Neuronal stem cell (in vitro differentiated cells): ENCODE data around the gene PAPPA2.

Experiments
- DNase-seq: peaks from one replicate; pipeline ENCODE4 v3.0.0-alpha.2; 2013; ENCODE audit warnings: low spot score
- H2AFZ ChIP-seq: one replicate; pipeline ENCODE4 v1.6.1; 2013; ENCODE audit warnings: mild to moderate bottlenecking, low read length, inconsistent platforms
- H2AK5ac ChIP-seq: 2 replicates; pipeline ENCODE4 v1.6.1; 2013; ENCODE audit warnings: low read depth, mild to moderate bottlenecking, inconsistent platforms, low read length, moderate library complexity, mixed read lengths
- H2BK120ac ChIP-seq: 2 replicates; pipeline ENCODE4 v1.6.1; 2013; ENCODE audit warnings: low read depth, mild to moderate bottlenecking, inconsistent platforms, low read length, moderate library complexity, mixed read lengths
- H2BK12ac ChIP-seq: one replicate; pipeline ENCODE4 v1.6.1; 2013; ENCODE audit warnings: low read length, inconsistent platforms
- H2BK15ac ChIP-seq: 2 replicates; pipeline ENCODE4 v1.6.1; 2013; ENCODE audit warnings: mild to moderate bottlenecking, low read length, inconsistent platforms, mixed read lengths
- H2BK5ac ChIP-seq: one replicate; pipeline ENCODE4 v1.6.1; 2013; ENCODE audit warnings: inconsistent platforms, mild to moderate bottlenecking, low read length, moderate library complexity
- H3K14ac ChIP-seq: one replicate; pipeline ENCODE4 v1.6.1; 2013; ENCODE audit warnings: low read length, inconsistent platforms
- H3K18ac ChIP-seq: 2 replicates; pipeline ENCODE4 v1.6.1; 2013; ENCODE audit warnings: low read length, inconsistent platforms
- H3K23ac ChIP-seq: 2 replicates; pipeline ENCODE4 v1.6.1; 2013; ENCODE audit warnings: low read depth, mild to moderate bottlenecking, mixed read lengths, low read length, inconsistent platforms; ENCODE audit not compliant: poor library complexity
- H3K27ac ChIP-seq: replicated peaks from 3 replicates; pipeline ENCODE4 v1.5.1; 2013; ENCODE audit warnings: low read length, inconsistent platforms
- H3K27me3 ChIP-seq, 3 experiments: 2 replicates each; pipeline ENCODE4 v1.6.1; 2013; ENCODE audit warnings: low read length in 3 of 3, mild to moderate bottlenecking in 2 of 3, inconsistent platforms in 1 of 3, low read depth in 1 of 3, mixed read lengths in 1 of 3, moderate library complexity in 1 of 3; ENCODE audit not compliant: control insufficient read depth in 3 of 3, insufficient read depth in 3 of 3
- H3K36me3 ChIP-seq, 2 donors: replicated peaks in 1 of 2; 2 replicates each; pipeline ENCODE4 v1.6.1; 2013; ENCODE audit warnings: low read length in 2 of 2; ENCODE audit not compliant: control insufficient read depth in 2 of 2, insufficient read depth in 2 of 2
- H3K4ac ChIP-seq: 2 replicates; pipeline ENCODE4 v1.6.1; 2013; ENCODE audit warnings: inconsistent platforms, mild to moderate bottlenecking, low read length, moderate library complexity
- H3K4me1 ChIP-seq, 2 donors: 1 replicate in 1 of 2; 2 replicates in 1 of 2; pipeline ENCODE4 v1.6.1; 2013; ENCODE audit warnings: low read length in 2 of 2, low read depth in 1 of 2; ENCODE audit not compliant: control insufficient read depth in 2 of 2, insufficient read depth in 1 of 2
- H3K4me2 ChIP-seq: one replicate; pipeline ENCODE4 v1.6.1; 2013; ENCODE audit warnings: mild to moderate bottlenecking, low read length, inconsistent platforms; ENCODE audit not compliant: insufficient read depth, poor library complexity, severe bottlenecking
- H3K4me3 ChIP-seq, 2 donors: 2 replicates each; pipeline ENCODE4 v1.5.1; 2013; ENCODE audit warnings: low read length in 2 of 2, mild to moderate bottlenecking in 2 of 2, inconsistent platforms in 1 of 2, moderate library complexity in 1 of 2
- H3K79me1 ChIP-seq: one replicate; pipeline ENCODE4 v1.6.1; 2013; ENCODE audit warnings: low read depth, mild to moderate bottlenecking, inconsistent platforms, low read length, moderate library complexity
- H3K9ac ChIP-seq: one replicate; pipeline ENCODE4 v1.6.1; 2013; ENCODE audit warnings: mild to moderate bottlenecking, low read depth, low read length, inconsistent platforms; ENCODE audit not compliant: poor library complexity
- H3K9me3 ChIP-seq, 2 donors: replicated peaks in 1 of 2; 2 replicates each; pipeline versions ENCODE3 to v1.6.1; 2013; ENCODE audit warnings: low read length in 2 of 2, mild to moderate bottlenecking in 2 of 2, inconsistent platforms in 1 of 2, low read depth in 1 of 2, mixed read lengths in 1 of 2, moderate library complexity in 1 of 2; ENCODE audit not compliant: control insufficient read depth in 2 of 2, insufficient read depth in 1 of 2
- H4K8ac ChIP-seq: one replicate; pipeline ENCODE4 v1.6.1; 2013; ENCODE audit warnings: low read depth, mild to moderate bottlenecking, inconsistent platforms, low read length, moderate library complexity
- H4K91ac ChIP-seq: one replicate; pipeline ENCODE4 v1.6.1; 2013; ENCODE audit warnings: low read length, low read depth, mild to moderate bottlenecking, inconsistent platforms; ENCODE audit not compliant: poor library complexity
- whole genome bisulfite sequencing, 2 donors: extraction: QIAGEN DNeasy Blood & Tissue Kit; methylation state at CpG; one replicate each; pipeline ENCODE4 v1.1.7; 2013; ENCODE audit warnings: missing lambda C conversion rate in 2 of 2, mixed read lengths in 1 of 2; ENCODE audit not compliant: insufficient read length in 2 of 2, insufficient replicate concordance in 1 of 2; ENCODE audit errors: extremely low coverage in 2 of 2; 5-methylcytosine and 5-hydroxymethylcytosine counted together

PAPPA2 gene

DNA sequence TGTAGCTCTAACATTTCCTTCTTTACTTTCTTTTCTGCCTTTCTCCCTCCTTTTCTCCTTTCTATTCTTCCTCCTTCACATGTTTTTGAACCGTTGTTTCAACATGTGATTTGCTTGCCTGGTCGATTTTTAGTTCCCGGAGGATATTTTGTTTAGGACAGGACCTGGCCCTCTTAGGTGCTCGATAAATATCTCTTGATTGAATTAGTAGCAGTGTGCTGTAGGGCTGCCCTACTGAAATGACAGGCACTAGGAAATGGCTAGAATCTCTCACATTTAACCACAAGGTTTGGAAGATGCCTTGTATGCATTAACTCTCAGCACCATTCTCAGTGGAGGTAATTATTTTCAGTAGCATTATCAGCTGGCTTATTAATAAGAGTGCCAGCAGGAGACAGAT is 305.6 kb downstream of the PAPPA2 start:
- Histone ChIP-seq H3K36me3 (no peaks in the 10 kb centered on the region), H3K23ac (no peak overlapping the region), H2BK120ac (no peak overlapping the region), H3K4ac (no peak overlapping the region), H3K18ac (no peak overlapping the region), H3K27me3 (no peaks in the 10 kb centered on the region), H2AK5ac (no peak overlapping the region), H3K9ac (no peak overlapping the region), H3K4me1 (no peaks in the 10 kb centered on the region), H2AFZ (no peak overlapping the region), H3K4me2 (no peak overlapping the region), H3K79me1 (no peaks in the 10 kb centered on the region), H2BK5ac (no peak overlapping the region), H3K27ac (no peak overlapping the region), H2BK12ac (no peak overlapping the region), H3K9me3 (no peaks in the 10 kb centered on the region), H2BK15ac (no peak overlapping the region), H3K14ac (no peak overlapping the region), H3K4me3 (no peak overlapping the region), H4K8ac (no peak overlapping the region), H4K91ac (no peak overlapping the region)
- no peak for DNase-seq
- WGBS, 2 donors = no CpG with 5 or more reads among the region's 4 CpGs

- Histone ChIP-seq H3K18ac (no peak overlapping the region), H3K27ac (no peak overlapping the region), H3K23ac (no peak overlapping the region), H3K36me3 (no peaks in the 10 kb centered on the region), H3K9ac (no peak overlapping the region), H2BK12ac (no peak overlapping the region), H2BK15ac (no peak overlapping the region), H3K79me1 (no peaks in the 10 kb centered on the region), H2AK5ac (no peak overlapping the region), H3K4me3 (no peak overlapping the region), H3K27me3 (no peaks in the 10 kb centered on the region), H2BK120ac (no peak overlapping the region), H2AFZ (no peak overlapping the region), H3K4me1 (no peaks in the 10 kb centered on the region), H4K8ac (no peak overlapping the region), H3K9me3 (no peaks in the 10 kb centered on the region), H4K91ac (no peak overlapping the region), H2BK5ac (no peak overlapping the region), H3K14ac (no peak overlapping the region), H3K4me2 (no peak overlapping the region), H3K4ac (no peak overlapping the region)
- WGBS, 2 donors = no CpG with 5 or more reads among the region's 2 CpGs
- no peak for DNase-seq
Observed at GRCh38 chr1:176770066-176770465, 307.1 kb downstream of the PAPPA2 start.

DNA sequence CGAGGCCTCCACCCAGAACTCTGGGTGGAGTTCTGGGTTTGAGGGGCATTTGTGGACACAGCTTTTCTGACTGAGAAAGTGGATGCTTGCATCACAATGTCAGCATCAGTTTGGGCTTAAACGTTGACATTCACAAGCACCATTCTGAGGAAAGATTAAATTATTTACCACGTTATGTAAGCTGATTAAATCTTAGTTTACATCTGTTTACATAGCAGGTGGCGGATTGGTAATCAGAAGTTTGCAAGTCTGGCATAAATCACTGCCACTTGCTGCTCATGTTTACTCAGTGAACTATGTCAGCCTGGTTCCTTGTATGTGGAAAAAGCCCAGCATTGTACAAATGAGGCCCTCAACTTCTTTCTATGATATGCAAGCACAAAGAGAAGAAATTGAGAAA is 310.1 kb downstream of the PAPPA2 start:
- no CpG with 5 or more reads among the region's 4 CpGs for WGBS, 2 donors
- no peaks in the 10 kb centered on the region for H3K9me3 ChIP-seq

GRCh38 chr1:176774224-176774623 is 311.2 kb downstream of the PAPPA2 start:
- H2AK5ac ChIP-seq = no peak overlapping the region
- H4K8ac ChIP-seq = no peak overlapping the region
- H3K4ac ChIP-seq = no peak overlapping the region
- no peak overlapping the region for H3K4me3 ChIP-seq
- H3K4me2 ChIP-seq = no peak overlapping the region
- H2AFZ ChIP-seq = no peak overlapping the region
- H3K23ac ChIP-seq = no peak overlapping the region
- WGBS, 2 donors = no CpG with 5 or more reads among the region's 4 CpGs
- no peak overlapping the region for H2BK15ac ChIP-seq
- no peak overlapping the region for H3K9ac ChIP-seq
- no peak overlapping the region for H2BK12ac ChIP-seq
- H3K18ac ChIP-seq = no peak overlapping the region
- DNase-seq = no peak
- no peak overlapping the region for H3K14ac ChIP-seq
- H3K9me3 ChIP-seq = no peaks in the 10 kb centered on the region
- H3K27me3 ChIP-seq = no peaks in the 10 kb centered on the region
- H3K4me1 ChIP-seq = no peaks in the 10 kb centered on the region
- no peaks in the 10 kb centered on the region for H3K79me1 ChIP-seq
- H2BK120ac ChIP-seq = no peak overlapping the region
- no peak overlapping the region for H4K91ac ChIP-seq
- no peaks in the 10 kb centered on the region for H3K36me3 ChIP-seq
- no peak overlapping the region for H2BK5ac ChIP-seq
- H3K27ac ChIP-seq = no peak overlapping the region

More for the DNA sequence above, 310.1 kb downstream of the PAPPA2 start:
- Histone ChIP-seq H3K36me3 (no peaks in the 10 kb centered on the region), H2BK120ac (no peak overlapping the region), H3K4me1 (no peaks in the 10 kb centered on the region), H2BK15ac (no peak overlapping the region), H3K18ac (no peak overlapping the region), H4K91ac (no peak overlapping the region), H2AK5ac (no peak overlapping the region), H3K4ac (no peak overlapping the region), H2BK12ac (no peak overlapping the region), H3K27ac (no peak overlapping the region), H4K8ac (no peak overlapping the region), H3K23ac (no peak overlapping the region), H2BK5ac (no peak overlapping the region), H2AFZ (no peak overlapping the region), H3K9ac (no peak overlapping the region), H3K14ac (no peak overlapping the region), H3K79me1 (no peaks in the 10 kb centered on the region), H3K27me3 (no peaks in the 10 kb centered on the region), H3K4me3 (no peak overlapping the region), H3K4me2 (no peak overlapping the region)
- no peak for DNase-seq
